Measurements from ENCODE around the gene ROBO1. TPM values are rescaled to one million over a fixed set of nuclear protein-coding genes. Genes with fewer than 3 reads are reported as not detected.

The ROBO1 gene
- total and polyA plus RNA-seq, 2 of the 8 experiments (the other 6 are each of a cell fraction or from before 2014, with no cell fraction given): 51.4 to 91.0 TPM

GRCh38 chr3:79604681-79605080, 163.1 kb downstream of the ROBO1 start:
- CTCF ChIA-PET (ENCODE audit: partially characterized antibody): no interaction called here
- Histone ChIP-seq H2BK12ac (ENCODE audit: low read depth, low read length) (no peak overlapping the region), H4K8ac (ENCODE audit: extremely low read depth, insufficient read depth, low read length) (no peak overlapping the region), H2BK15ac (ENCODE audit: low read length) (no peak overlapping the region), H3K27ac (ENCODE audit: low read depth, low read length) (no peak overlapping the region), H3K18ac (ENCODE audit: extremely low read depth, low read length) (no peak overlapping the region), H3K4me2 (ENCODE audit: insufficient read depth in 1 of 2, low read depth in 2 of 2, low read length in 2 of 2) (no peak overlapping the region), H4K91ac (replicated peaks; ENCODE audit: insufficient read length, low read length) (no peak overlapping the region), H2BK5ac (ENCODE audit: low read depth, low read length) (no peak overlapping the region), H3K79me2 (ENCODE audit: control insufficient read depth in 1 of 2, insufficient read depth in 2 of 2, low read length in 2 of 2) (no peaks in the 10 kb centered on the region), H3K23ac (ENCODE audit: insufficient read length) (no peak overlapping the region), H4K5ac (ENCODE audit: insufficient read length, low read depth, low read length) (no peak overlapping the region), H3K4me1 (replicated peaks in 1 of 4; ENCODE audit: control insufficient read depth in 3 of 4, insufficient read depth in 4 of 4, low read length in 3 of 4) (0 out of 7 replicates have a peak, but pooled peaks cover 0 to 6% (median 0%) of the 10 kb centered on the region in 4 experiments), H3K4me3 (ENCODE audit: extremely low read depth in 1 of 4, insufficient read depth in 2 of 4, low read depth in 3 of 4, low read length in 4 of 4) (no peak overlapping the region), H2BK120ac (replicated peaks; ENCODE audit: low read depth, low read length) (no peak overlapping the region), H3K9ac (replicated peaks in 1 of 4; ENCODE audit: extremely low read depth in 1 of 4, low read depth in 3 of 4, low read length in 3 of 4) (no peak overlapping the region), H2AFZ (ENCODE audit: low read length) (no peak overlapping the region), H3K23me2 (ENCODE audit: low read depth, low read length) (no peaks in the 10 kb centered on the region), H3K79me1 (ENCODE audit: low read depth, low read length) (no peaks in the 10 kb centered on the region), H3K14ac (ENCODE audit: insufficient read length) (no peak overlapping the region), H2BK20ac (ENCODE audit: low read length) (no peak overlapping the region), H3K36me3 (ENCODE audit: control insufficient read depth in 2 of 4, insufficient read depth in 4 of 4, low read length in 3 of 4) (no peaks in the 10 kb centered on the region), H3K56ac (replicated peaks; ENCODE audit: insufficient read length, low read depth, low read length) (no peak overlapping the region), H3K4ac (replicated peaks; ENCODE audit: insufficient read length, low read depth, low read length) (no peak overlapping the region), H3K27me3 (replicated peaks in 1 of 4; ENCODE audit: control insufficient read depth in 3 of 4, extremely low read depth in 1 of 4, insufficient read depth in 3 of 4, low read length in 3 of 4) (no peaks in the 10 kb centered on the region), H3K9me3 (ENCODE audit: insufficient read depth in 2 of 2, low read depth in 1 of 2, low read length in 1 of 2) (no peaks in the 10 kb centered on the region), H2AK5ac (ENCODE audit: low read depth, low read length) (no peak overlapping the region), H4K20me1 (replicated peaks in 1 of 2; ENCODE audit: control insufficient read depth in 1 of 2, insufficient read depth in 2 of 2, low read length in 2 of 2) (no peaks in the 10 kb centered on the region)
- no peak for DNase-seq (ENCODE audit: low read depth in 1 of 2, low spot score in 2 of 2)
- POLR2A ChIA-PET (ENCODE audit: partially characterized antibody): no interaction called here
- TF ChIP-seq TEAD4 (IDR thresholded peaks at IDR 0.05; ENCODE audit: low read depth, low read length) (no peak), CEBPB (IDR thresholded peaks at IDR 0.05; ENCODE audit: low read depth, low read length) (peak; percentile 92)
- WGBS, 2 experiments (ENCODE audit: extremely low coverage in 1 of 2, insufficient coverage in 1 of 2, insufficient read length in 1 of 2, insufficient replicate concordance in 2 of 2, low coverage in 1 of 2, low lambda C conversion rate in 2 of 2, missing lambda C conversion rate in 1 of 2): 92% methylated on average over 2 of the region's 2 CpGs; no CpG with 5 or more reads in 1 of the 2 experiments
- no peak for FAIRE-seq
